HepG2 (cell line): ENCODE results near the gene BCL11B.

Source experiments
- CTCF ChIP-seq: sonication (generic); formaldehyde crosslinking; IDR thresholded peaks from 2 replicates; pipeline ENCODE4 v1.5.0; 2020; ENCODE audit warnings: mild to moderate bottlenecking, missing genetic modification reagents, moderate library complexity
- PHF8 ChIP-seq: sonication (generic); formaldehyde crosslinking; IDR thresholded peaks from 2 replicates; pipeline ENCODE4 v1.5.0; 2020; ENCODE audit warnings: missing genetic modification reagents
- THAP7 ChIP-seq: sonication (generic); formaldehyde crosslinking; IDR thresholded peaks from 2 replicates; pipeline ENCODE4 v1.8.1; 2023; ENCODE audit warnings: mild to moderate bottlenecking, missing genetic modification reagents
- TP53 ChIP-seq: sonication (generic); formaldehyde crosslinking; conservative IDR thresholded peaks from 2 replicates; pipeline ENCODE4 v1.4.0; 2020; ENCODE audit warnings: missing genetic modification reagents
- ZNF225 ChIP-seq: sonication (generic); formaldehyde crosslinking; IDR thresholded peaks from 2 replicates; pipeline ENCODE4 v1.4.0; 2020; ENCODE audit warnings: mild to moderate bottlenecking, missing genetic modification reagents

- TF ChIP-seq TP53 (CRISPR knock-in tag) (no peak), ZNF225 (no peak), CTCF (CRISPR knock-in tag) (no peak), PHF8 (CRISPR knock-in tag) (no peak), THAP7 (CRISPR knock-in tag) (no peak)
These were observed 68.2 kb downstream of the BCL11B start for GRCh38 chr14:99203801-99204200.
